ENCODE measurements around the gene NR4A3.

GRCh38 chr9:99819856-99820684 lies 1.6 kb upstream of the NR4A3 start:
- TF ChIP-seq, protein P1, sequence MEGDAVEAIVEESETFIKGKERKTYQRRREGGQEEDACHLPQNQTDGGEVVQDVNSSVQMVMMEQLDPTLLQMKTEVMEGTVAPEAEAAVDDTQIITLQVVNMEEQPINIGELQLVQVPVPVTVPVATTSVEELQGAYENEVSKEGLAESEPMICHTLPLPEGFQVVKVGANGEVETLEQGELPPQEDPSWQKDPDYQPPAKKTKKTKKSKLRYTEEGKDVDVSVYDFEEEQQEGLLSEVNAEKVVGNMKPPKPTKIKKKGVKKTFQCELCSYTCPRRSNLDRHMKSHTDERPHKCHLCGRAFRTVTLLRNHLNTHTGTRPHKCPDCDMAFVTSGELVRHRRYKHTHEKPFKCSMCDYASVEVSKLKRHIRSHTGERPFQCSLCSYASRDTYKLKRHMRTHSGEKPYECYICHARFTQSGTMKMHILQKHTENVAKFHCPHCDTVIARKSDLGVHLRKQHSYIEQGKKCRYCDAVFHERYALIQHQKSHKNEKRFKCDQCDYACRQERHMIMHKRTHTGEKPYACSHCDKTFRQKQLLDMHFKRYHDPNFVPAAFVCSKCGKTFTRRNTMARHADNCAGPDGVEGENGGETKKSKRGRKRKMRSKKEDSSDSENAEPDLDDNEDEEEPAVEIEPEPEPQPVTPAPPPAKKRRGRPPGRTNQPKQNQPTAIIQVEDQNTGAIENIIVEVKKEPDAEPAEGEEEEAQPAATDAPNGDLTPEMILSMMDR (IDR thresholded peaks at IDR 0.05) = no peak
- TF ChIP-seq POLR2A (IDR thresholded peaks at IDR 0.05) = no peak

All from lower leg skin (tissue), 3 donors.